IPS DF 6.9 (cell line): ENCODE data around the gene MNAT1.
"Not testable (repeated sequence)": the region's sequence is repeated elsewhere in the genome, so short reads cannot be mapped to it uniquely, and the experiment has no call there.

ENCODE experiments used
- DNase-seq: peaks from one replicate; pipeline ENCODE4 v3.0.0-alpha.2; 2013; ENCODE audit warnings: low read depth, low spot score
- H3K27ac ChIP-seq: one replicate; pipeline ENCODE4 v1.5.1; 2013; ENCODE audit warnings: low read length, control low read depth
- H3K27me3 ChIP-seq: 2 replicates; pipeline ENCODE4 v1.6.1; 2013; ENCODE audit warnings: mild to moderate bottlenecking, low read length; ENCODE audit not compliant: control insufficient read depth, insufficient read depth
- H3K36me3 ChIP-seq: 2 replicates; pipeline ENCODE4 v1.6.1; 2013; ENCODE audit warnings: low read length; ENCODE audit not compliant: control insufficient read depth, insufficient read depth
- H3K4me1 ChIP-seq: 2 replicates; pipeline ENCODE4 v1.6.1; 2013; ENCODE audit warnings: low read length; ENCODE audit not compliant: control insufficient read depth, insufficient read depth
- H3K4me3 ChIP-seq: 2 replicates; pipeline ENCODE4 v1.5.1; 2013; ENCODE audit warnings: mild to moderate bottlenecking, low read length
- H3K9me3 ChIP-seq: 2 replicates; pipeline ENCODE4 v1.6.1; 2013; ENCODE audit warnings: low read length, inconsistent platforms; ENCODE audit not compliant: control insufficient read depth, insufficient read depth
- WGBS: extraction: QIAGEN DNeasy Blood & Tissue Kit; methylation state at CpG from one replicate; pipeline ENCODE4 v1.1.7; 2013; ENCODE audit warnings: mixed read lengths, missing lambda C conversion rate; ENCODE audit not compliant: insufficient read length, insufficient coverage; 5-methylcytosine and 5-hydroxymethylcytosine counted together

Gene MNAT1

DNA sequence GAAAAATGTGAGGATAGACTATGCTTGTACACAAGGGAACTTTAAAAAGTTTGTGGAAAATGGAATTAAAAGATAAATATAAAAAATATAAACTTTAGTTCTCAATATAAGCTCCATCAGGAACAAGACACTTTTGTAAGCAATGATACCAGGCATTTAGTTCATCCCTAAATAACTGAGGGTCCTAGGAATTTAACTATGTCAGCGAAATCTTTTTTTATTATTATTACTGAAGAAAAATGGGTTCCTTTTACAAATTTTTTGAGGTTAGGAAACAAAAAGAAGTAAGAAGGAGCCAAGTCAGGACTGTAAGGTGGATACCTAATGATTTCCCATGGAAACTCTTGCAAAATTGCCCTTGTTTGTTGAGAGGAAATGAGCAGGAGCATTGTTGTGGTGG, 143.6 kb downstream of the MNAT1 start:
- Histone ChIP-seq H3K4me3 (no peak overlapping the region), H3K27ac (no peak overlapping the region), H3K36me3 (no peaks in the 10 kb centered on the region), H3K27me3 (no peaks in the 10 kb centered on the region), H3K9me3 (no peaks in the 10 kb centered on the region), H3K4me1 (no peaks in the 10 kb centered on the region)
- no CpG with 5 or more reads among the region's 1 CpG for WGBS
- no peak for DNase-seq

DNA sequence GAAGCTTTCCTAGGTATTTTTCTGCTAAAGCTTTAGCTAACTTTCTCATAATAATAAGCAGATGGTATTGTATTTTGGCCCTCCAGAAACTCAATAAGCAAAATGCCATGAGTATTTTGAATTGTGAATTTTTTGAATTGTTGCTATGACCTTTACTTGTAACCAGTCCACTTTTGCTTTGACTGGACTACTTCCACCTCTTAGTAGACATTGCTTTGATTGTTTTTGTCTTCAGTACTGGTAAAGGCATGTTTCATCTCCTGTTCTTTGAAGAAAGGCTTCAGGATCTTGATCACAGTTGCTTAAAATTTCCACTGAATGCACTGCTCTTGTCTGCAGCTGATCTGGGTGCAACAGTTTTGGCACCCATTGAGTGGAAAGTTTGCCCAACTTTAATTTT, 144.0 kb downstream of the MNAT1 start:
- no peaks in the 10 kb centered on the region for H3K27me3 ChIP-seq
- no peaks in the 10 kb centered on the region for H3K9me3 ChIP-seq
- no peaks in the 10 kb centered on the region for H3K4me1 ChIP-seq
- H3K27ac ChIP-seq, result no peak overlapping the region
- no peak for DNase-seq
- no peaks in the 10 kb centered on the region for H3K36me3 ChIP-seq
- H3K4me3 ChIP-seq, result no peak overlapping the region

DNA sequence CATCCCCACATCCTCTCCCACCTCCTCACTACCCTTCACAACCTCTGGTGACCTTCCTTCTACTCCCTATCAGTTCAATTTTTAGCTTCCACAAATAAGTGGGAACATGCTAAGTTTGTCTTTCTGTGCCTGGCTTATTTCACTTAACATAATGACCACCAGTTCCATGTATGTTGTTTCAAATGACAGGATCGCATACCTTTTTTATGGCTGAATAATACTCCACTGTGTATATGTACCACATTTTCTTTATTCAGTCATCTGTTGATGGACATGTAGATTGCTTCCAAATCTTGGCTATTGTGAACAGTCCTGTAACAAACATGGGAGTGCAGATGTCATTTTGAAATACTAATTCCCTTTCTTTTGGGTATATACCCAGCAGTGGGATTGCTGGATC, 147.7 kb downstream of the MNAT1 start:
- Histone ChIP-seq H3K4me3 (no peak overlapping the region), H3K4me1 (no peaks in the 10 kb centered on the region), H3K36me3 (no peaks in the 10 kb centered on the region), H3K9me3 (no peaks in the 10 kb centered on the region), H3K27me3 (no peaks in the 10 kb centered on the region), H3K27ac (no peak overlapping the region)
- DNase-seq, result no peak
- WGBS, result no CpG with 5 or more reads among the region's 1 CpG

DNA sequence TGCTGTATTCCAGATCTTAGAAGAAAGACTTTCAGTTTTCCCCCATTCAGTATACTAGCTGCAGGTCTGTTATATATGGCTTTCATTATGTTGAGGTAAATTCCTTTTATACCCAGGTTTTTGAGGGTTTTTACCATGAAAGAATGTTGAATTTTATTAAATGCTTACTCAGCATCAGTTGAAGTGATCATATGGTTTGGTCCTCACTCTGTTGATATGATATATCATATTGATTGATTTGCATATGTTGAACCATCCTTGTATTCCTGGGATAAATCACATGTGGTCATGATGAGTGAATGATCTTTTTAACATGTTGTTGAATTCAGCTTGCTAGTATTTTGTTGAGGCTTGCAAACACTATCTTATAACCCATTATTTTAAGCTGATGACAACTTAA, 149.6 kb downstream of the MNAT1 start:
- Histone ChIP-seq H3K4me1 (no peaks in the 10 kb centered on the region), H3K27me3 (no peaks in the 10 kb centered on the region), H3K4me3 (no peak overlapping the region), H3K27ac (no peak overlapping the region), H3K36me3 (no peaks in the 10 kb centered on the region), H3K9me3 (no peaks in the 10 kb centered on the region)
- DNase-seq, result no peak

DNA sequence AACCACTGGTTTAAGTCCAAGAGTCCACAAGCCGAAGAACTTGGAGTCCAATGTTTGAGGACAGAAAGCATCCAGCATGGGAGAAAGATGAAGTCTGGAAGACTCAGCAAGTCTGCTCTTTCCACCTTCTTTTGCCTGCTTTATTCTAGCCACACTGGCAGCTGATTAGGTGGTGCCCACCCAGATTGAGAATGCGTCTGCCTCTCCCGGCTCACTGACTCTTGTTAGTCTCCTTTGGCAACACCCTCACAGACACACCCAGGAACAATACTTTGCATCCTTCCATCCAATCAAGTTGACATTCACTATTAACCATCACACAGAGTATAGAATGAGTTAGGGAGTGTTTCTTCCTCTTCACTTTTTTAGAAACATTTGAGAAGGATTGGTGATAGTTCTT, 156.1 kb downstream of the MNAT1 start:
- not testable (repeated sequence) for DNase-seq, H3K27me3 ChIP-seq, H3K4me1 ChIP-seq, H3K36me3 ChIP-seq, H3K9me3 ChIP-seq, H3K4me3 ChIP-seq, H3K27ac ChIP-seq
- WGBS, result no CpG with 5 or more reads among the region's 3 CpGs

DNA sequence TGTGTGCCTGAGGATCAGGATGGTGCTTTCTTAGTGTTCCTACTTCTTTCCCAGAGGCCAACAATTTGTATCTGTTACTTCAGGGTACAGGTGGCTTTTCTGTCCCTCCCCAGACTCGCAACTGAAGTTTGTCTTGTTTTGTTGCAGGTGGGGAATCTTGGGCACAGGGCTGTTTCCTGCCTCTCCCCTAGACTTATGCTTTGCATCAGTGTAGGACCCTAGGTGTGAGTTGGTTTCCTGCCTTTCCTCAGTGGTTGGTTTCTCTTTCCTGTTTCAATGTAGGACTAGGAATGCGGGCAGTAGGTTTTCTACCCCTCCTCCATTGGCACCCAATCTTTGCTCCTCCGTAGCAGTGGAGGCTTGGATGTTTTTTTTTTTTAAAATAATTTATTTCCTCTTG, 159.3 kb downstream of the MNAT1 start:
- Histone ChIP-seq H3K4me1 (no peaks in the 10 kb centered on the region), H3K9me3 (no peaks in the 10 kb centered on the region), H3K4me3 (no peak overlapping the region), H3K27me3 (no peaks in the 10 kb centered on the region), H3K36me3 (no peaks in the 10 kb centered on the region), H3K27ac (no peak overlapping the region)
- WGBS, result no CpG with 5 or more reads among the region's 3 CpGs
- DNase-seq, result no peak

DNA sequence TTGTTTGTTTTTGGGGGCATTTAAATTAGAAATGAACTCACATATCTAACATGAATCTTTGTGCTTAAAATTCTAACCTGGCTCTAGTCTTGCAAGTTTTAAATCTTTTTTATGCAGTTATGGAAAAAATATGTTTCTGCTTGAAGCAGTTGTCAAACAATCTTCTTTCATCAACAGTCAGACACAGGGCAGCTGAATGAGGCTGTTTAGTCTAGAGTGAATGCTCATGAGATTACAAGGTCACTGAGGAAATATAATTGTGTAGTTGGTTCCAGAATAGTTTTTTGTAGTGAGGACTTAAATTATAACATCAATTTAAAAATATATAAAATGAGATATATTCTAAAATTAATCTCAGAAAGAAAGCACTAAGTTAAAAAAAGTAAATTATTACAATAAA, 169.8 kb downstream of the MNAT1 start:
- Histone ChIP-seq H3K4me3 (no peak overlapping the region), H3K36me3 (no peaks in the 10 kb centered on the region), H3K4me1 (no peaks in the 10 kb centered on the region), H3K9me3 (no peaks in the 10 kb centered on the region), H3K27ac (no peak overlapping the region), H3K27me3 (no peaks in the 10 kb centered on the region)
- DNase-seq, result no peak

DNA sequence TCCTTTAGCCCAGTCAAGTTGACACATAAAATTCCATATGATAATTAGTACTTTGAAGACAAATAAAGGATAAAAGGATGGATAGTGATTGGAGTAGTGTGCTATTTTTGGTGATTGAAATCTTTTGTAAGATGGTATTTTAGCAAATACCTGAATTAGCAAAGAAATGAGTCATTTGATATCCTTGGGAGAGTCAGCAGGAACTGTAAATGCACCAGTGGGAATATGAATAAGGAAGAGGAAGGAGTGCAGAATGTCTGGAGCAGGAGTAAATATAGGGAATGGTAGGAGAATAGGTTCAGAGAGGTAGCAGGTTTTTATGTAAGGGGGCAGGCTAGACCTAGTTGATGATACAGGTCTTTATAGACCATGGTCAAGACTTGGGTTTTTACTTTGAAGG, 171.4 kb downstream of the MNAT1 start:
- no peak overlapping the region for H3K27ac ChIP-seq
- no peak for DNase-seq
- no peaks in the 10 kb centered on the region for H3K9me3 ChIP-seq
- no peaks in the 10 kb centered on the region for H3K36me3 ChIP-seq
- no peak overlapping the region for H3K4me3 ChIP-seq
- H3K4me1 ChIP-seq, result no peaks in the 10 kb centered on the region
- no peaks in the 10 kb centered on the region for H3K27me3 ChIP-seq

DNA sequence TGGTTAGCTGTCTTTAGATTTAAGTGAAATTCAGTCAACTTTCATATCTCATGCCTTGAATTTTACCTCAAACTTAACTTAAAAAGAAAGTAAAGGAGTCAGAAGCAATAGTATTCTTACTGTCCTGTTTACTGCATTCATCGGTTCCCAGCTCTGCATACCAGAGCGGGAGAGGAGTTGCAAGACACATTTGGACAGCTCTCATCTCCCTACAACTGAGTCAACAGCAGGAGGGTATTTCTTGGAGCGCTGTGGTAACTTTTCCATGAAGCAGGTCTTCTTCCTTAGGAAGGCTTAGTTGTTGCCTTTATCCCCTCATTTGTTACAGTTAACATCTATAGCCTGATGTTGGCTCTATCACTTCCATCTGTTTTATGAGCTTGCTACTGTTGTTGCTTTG, 181.2 kb downstream of the MNAT1 start:
- H3K4me1 ChIP-seq, result no peaks in the 10 kb centered on the region
- no peak overlapping the region for H3K4me3 ChIP-seq
- H3K27me3 ChIP-seq, result no peaks in the 10 kb centered on the region
- H3K27ac ChIP-seq, result no peak overlapping the region
- no CpG with 5 or more reads among the region's 3 CpGs for WGBS
- H3K9me3 ChIP-seq, result no peaks in the 10 kb centered on the region
- H3K36me3 ChIP-seq, result no peaks in the 10 kb centered on the region
- DNase-seq, result no peak

DNA sequence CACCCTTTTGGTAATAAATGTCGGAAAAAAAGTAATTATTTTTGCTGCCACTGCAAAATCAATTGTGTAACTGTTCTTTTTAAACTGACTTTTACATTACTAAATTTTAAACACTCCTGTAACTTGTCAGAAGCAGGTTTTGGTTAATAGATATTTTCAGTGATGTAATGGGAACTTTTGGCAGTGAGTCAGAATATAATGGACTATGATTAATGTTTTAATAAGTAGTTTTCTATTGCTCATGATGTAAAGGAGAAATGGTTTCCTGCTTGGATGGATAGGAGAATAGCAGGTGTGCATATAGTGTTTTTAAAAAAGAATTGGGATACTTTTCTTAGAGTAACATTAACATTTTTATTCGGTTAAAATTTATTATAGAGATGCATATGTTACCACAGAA, 187.5 kb downstream of the MNAT1 start:
- H3K36me3 ChIP-seq, result no peaks in the 10 kb centered on the region
- H3K27me3 ChIP-seq, result no peaks in the 10 kb centered on the region
- DNase-seq, result no peak
- no peak overlapping the region for H3K27ac ChIP-seq
- H3K9me3 ChIP-seq, result no peaks in the 10 kb centered on the region
- H3K4me1 ChIP-seq, result no peaks in the 10 kb centered on the region
- no CpG with 5 or more reads among the region's 2 CpGs for WGBS
- H3K4me3 ChIP-seq, result no peak overlapping the region

DNA sequence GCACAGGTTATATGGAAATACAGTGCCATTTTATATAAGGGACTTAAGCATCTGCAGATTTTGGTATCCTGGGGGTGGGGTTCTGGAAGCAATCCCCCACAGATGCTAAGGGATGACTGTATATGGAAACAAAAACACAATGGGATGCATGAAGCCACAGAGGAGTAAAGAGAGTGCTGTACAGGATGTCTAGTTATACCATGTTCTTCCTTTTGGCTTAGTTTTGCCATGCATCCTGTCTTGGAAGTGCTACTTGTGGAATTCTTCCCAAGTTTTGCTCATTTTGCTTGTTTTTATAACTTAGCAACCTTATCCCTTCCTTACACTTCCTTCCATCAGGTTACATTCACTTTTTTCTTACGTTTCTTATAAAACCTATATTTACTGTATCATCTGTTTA, 190.7 kb downstream of the MNAT1 start:
- no peaks in the 10 kb centered on the region for H3K9me3 ChIP-seq
- no peak for DNase-seq
- H3K27me3 ChIP-seq, result no peaks in the 10 kb centered on the region
- no peaks in the 10 kb centered on the region for H3K36me3 ChIP-seq
- 100% methylated on average over 1 of the region's 1 CpG for WGBS
- no peaks in the 10 kb centered on the region for H3K4me1 ChIP-seq
- H3K27ac ChIP-seq, result no peak overlapping the region
- H3K4me3 ChIP-seq, result no peak overlapping the region

DNA sequence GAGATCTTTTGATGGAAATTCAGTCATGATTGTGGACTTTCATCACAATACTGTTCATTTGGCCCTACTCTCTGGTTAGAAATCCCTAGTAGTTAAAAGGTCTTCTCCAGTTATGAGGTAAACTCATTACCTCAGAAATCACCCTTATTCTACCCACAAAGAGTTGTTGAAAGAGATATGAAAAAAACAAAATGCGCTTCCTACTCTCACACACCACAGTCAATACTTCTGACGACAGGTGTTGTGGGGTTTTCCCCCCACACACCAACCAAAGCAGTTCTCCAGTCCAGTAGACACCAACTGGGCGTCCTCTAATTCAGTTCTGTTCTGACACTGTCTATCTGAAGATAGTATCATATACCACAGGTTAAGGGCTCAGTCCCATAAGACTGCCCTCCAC, 191.4 kb downstream of the MNAT1 start:
- Histone ChIP-seq H3K4me3 (no peak overlapping the region), H3K9me3 (no peaks in the 10 kb centered on the region), H3K4me1 (no peaks in the 10 kb centered on the region), H3K36me3 (no peaks in the 10 kb centered on the region), H3K27me3 (no peaks in the 10 kb centered on the region), H3K27ac (no peak overlapping the region)
- WGBS, result no CpG with 5 or more reads among the region's 3 CpGs
- DNase-seq, result no peak
